H1 (cell line): Measurements from ENCODE around the gene RBFOX1. TPM values are rescaled to one million over a fixed set of nuclear protein-coding genes. Genes with fewer than 3 reads are reported as not detected.

ENCODE experiments used
- CBX5 ChIP-seq: fragments of 300-800, 300-1000 bp; sonication (generic); IDR thresholded peaks from 2 replicates; pipeline ENCODE4 v1.7.1; 2016; ENCODE audit warnings: antibody characterized with exemption, low read length, low read depth
- CHD7 ChIP-seq: fragments of 300-600 bp; sonication (generic); IDR thresholded peaks from 2 replicates; pipeline ENCODE4 v1.7.1; 2012; ENCODE audit warnings: low read length, moderate library complexity, mild to moderate bottlenecking, inconsistent platforms; ENCODE audit not compliant: insufficient replicate concordance
- EP300 ChIP-seq, 2 experiments: IDR thresholded peaks; 1 replicate in 1 of 2; 2 replicates in 1 of 2; pipeline ENCODE4 v1.6.1; 2011 to 2012; ENCODE audit warnings: low read depth in 2 of 2, low read length in 2 of 2, mild to moderate bottlenecking in 2 of 2, borderline replicate concordance in 1 of 2, inconsistent platforms in 1 of 2, moderate library complexity in 1 of 2
- FOSL1 ChIP-seq: IDR thresholded peaks from 2 replicates; pipeline ENCODE4 v1.6.1; 2011; ENCODE audit warnings: mild to moderate bottlenecking, low read depth, low read length, moderate library complexity; ENCODE audit not compliant: insufficient read depth
- NRF1 ChIP-seq: IDR thresholded peaks from 2 replicates; pipeline ENCODE4 v1.6.1; 2011; ENCODE audit warnings: mild to moderate bottlenecking, low read depth, low read length, improper control_type of control experiment
- POLR2A ChIP-seq, 2 experiments: IDR thresholded peaks; 1 replicate in 1 of 2; 2 replicates in 1 of 2; pipeline ENCODE4 v1.6.1; 2011; ENCODE audit warnings: low read depth in 2 of 2, low read length in 2 of 2, mild to moderate bottlenecking in 2 of 2; ENCODE audit errors: control extremely low read depth in 1 of 2
- RFX5 ChIP-seq: IDR thresholded peaks from 2 replicates; pipeline ENCODE4 v1.6.1; 2011; ENCODE audit warnings: low read depth, low read length, improper control_type of control experiment, borderline replicate concordance
- SIX5 ChIP-seq: IDR thresholded peaks from 2 replicates; pipeline ENCODE4 v1.6.1; 2011; ENCODE audit warnings: mild to moderate bottlenecking, low read depth, low read length
- SRF ChIP-seq: IDR thresholded peaks from 2 replicates; pipeline ENCODE4 v1.6.1; 2011; ENCODE audit warnings: mild to moderate bottlenecking, low read depth, low read length, moderate library complexity
- TAF1 ChIP-seq: IDR thresholded peaks from 2 replicates; pipeline ENCODE4 v1.6.1; 2011; ENCODE audit warnings: mild to moderate bottlenecking, low read depth, low read length
- TCF12 ChIP-seq: IDR thresholded peaks from 2 replicates; pipeline ENCODE4 v1.6.1; 2011; ENCODE audit warnings: low read depth, mild to moderate bottlenecking, low read length
- USF2 ChIP-seq: IDR thresholded peaks from 2 replicates; pipeline ENCODE4 v1.6.1; 2011; ENCODE audit warnings: low read length, improper control_type of control experiment
- polyA plus RNA-seq, 7 experiments: library from polyadenylated mRNA; depleted of rRNA in 3 of 7; stranded (reverse) in 5 of 7; unstranded in 2 of 7; fragments of >200 nt in 5 of 7; fragments of 200-250 nt in 2 of 7; gene quantifications; 1 replicate in 5 of 7; 2 replicates in 1 of 7; 4 replicates in 1 of 7; pipeline versions ENCODE4 v1.2.1 to v1.2.3, GENCODE V29; 2011 to 2013; ENCODE audit warnings: missing spikeins in 2 of 7, mixed read lengths in 2 of 7
- total RNA-seq: library from RNA; stranded (reverse); fragmentation: NEBNext Ultra II Directional; extraction: Animal tissue kit (Norgen Biotek cat#: 25700); gene quantifications from 2 replicates; pipeline ENCODE4 v1.2.1, GENCODE V29; 2021

Gene RBFOX1
- total and polyA plus RNA-seq, 2 of the 8 experiments (the other 6 are each of a cell fraction or from before 2014, with no cell fraction given) = 1.7 to 2.8 TPM

GRCh38 chr16:7342598-7342997, 10.0 kb downstream of the RBFOX1 start (continued):
- TF ChIP-seq CHD7 (no peak), NRF1 (no peak), FOSL1 (no peak), SRF (no peak), TAF1 (no peak), EP300 (IDR thresholded peaks at IDR 0.05; ENCODE audit: borderline replicate concordance in 1 of 2, low read depth in 2 of 2, low read length in 2 of 2) (no peak), TCF12 (no peak), SIX5 (no peak), USF2 (no peak), CBX5 (no peak), RFX5 (no peak), POLR2A (IDR thresholded peaks at IDR 0.05; ENCODE audit: control extremely low read depth in 1 of 2, low read depth in 2 of 2, low read length in 2 of 2) (no peak)
